Osteocyte (in vitro differentiated cells): ENCODE results near the gene CIBAR2. TPM values are rescaled to one million over a fixed set of nuclear protein-coding genes. Genes with fewer than 3 reads are reported as not detected.

Experiments used
- DNase-seq: peaks from one replicate; pipeline ENCODE4 v3.0.0; 2021; ENCODE audit warnings: mixed read lengths; ENCODE audit not compliant: unreplicated experiment; ENCODE audit errors: extremely low spot score
- H3K27ac Mint-ChIP-seq: one replicate; pipeline ENCODE4 v1.8.0; 2021; ENCODE audit warnings: mild to moderate bottlenecking, mixed read lengths; ENCODE audit not compliant: unreplicated experiment
- H3K27me3 Mint-ChIP-seq: one replicate; pipeline ENCODE4 v1.8.0; 2021; ENCODE audit warnings: mixed read lengths; ENCODE audit not compliant: unreplicated experiment
- H3K36me3 Mint-ChIP-seq: one replicate; pipeline ENCODE4 v1.8.0; 2021; ENCODE audit warnings: mixed read lengths; ENCODE audit not compliant: unreplicated experiment
- H3K4me1 Mint-ChIP-seq: one replicate; pipeline ENCODE4 v1.8.0; 2021; ENCODE audit warnings: mixed read lengths; ENCODE audit not compliant: unreplicated experiment
- H3K4me3 Mint-ChIP-seq: one replicate; pipeline ENCODE4 v1.8.0; 2021; ENCODE audit warnings: mild to moderate bottlenecking, moderate library complexity, mixed read lengths; ENCODE audit not compliant: unreplicated experiment
- H3K9me3 Mint-ChIP-seq: one replicate; pipeline ENCODE4 v1.8.0; 2021; ENCODE audit warnings: mixed read lengths; ENCODE audit not compliant: unreplicated experiment
- total RNA-seq: library from RNA; stranded (reverse); gene quantifications from 2 replicates; pipeline ENCODE4 v1.2.1, GENCODE V29; 2021
- TF ChIP-seq, protein P1 (sequence below): fragments of 200-600 bp; sonication (generic); IDR thresholded peaks from 2 replicates; pipeline ENCODE4 v1.5.0; 2021; ENCODE audit warnings: antibody characterized with exemption, mild to moderate bottlenecking, moderate library complexity

CIBAR2 gene
- total RNA-seq, 1 donor from 2014 or later, result not detected

DNA sequence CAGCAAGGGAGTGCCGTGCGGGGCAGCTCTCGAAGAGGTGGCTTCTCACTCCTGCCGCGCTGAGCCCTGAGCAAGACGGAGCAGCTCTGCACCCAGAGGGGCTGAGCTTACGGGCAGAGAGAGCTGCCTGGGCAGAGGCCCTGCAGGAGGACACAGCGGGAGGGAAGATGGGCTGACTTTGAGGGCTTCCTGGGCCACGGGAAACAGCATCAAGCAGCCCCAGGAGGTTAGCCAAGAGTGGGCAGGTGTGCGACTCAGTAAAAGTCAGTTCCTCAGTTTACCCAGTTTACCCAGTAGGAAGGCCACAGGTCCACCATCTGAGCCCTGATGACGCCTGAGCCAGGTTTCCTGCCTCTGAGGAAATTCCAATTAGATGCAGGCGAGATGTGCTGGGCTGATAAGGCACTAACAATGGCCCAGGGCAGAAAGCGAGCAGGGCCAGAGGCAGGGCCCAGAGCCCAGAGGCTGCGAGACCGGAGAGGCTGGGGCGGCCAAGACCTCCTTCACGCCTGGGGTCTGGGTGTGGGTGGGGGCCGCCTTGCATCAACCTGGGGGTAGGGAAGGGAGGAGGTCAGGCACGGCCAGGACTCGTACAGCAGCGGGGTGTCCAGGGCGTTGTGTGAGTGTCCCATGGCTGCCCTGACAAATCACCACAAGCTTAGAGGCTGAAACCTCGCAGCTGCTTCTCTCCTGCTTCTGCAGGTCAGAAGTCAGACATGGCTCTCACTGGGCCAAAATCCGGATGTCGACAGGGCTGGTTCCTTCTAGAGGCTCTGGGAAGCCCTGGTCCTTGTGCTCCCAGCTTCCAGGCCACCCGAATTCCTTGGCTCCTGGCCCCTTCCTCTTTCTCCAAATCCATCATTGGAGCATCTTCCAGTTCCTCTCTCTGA, 32.0 kb upstream of the CIBAR2 start:
- Mint-ChIP-seq H3K36me3 (no peaks in the 10 kb centered on the region), H3K27ac (no peak overlapping the region), H3K9me3 (no peaks in the 10 kb centered on the region), H3K4me3 (no peak overlapping the region), H3K4me1 (peaks cover 27% of the 10 kb centered on the region), H3K27me3 (no peaks in the 10 kb centered on the region)
- DNase-seq, result no peak
- TF ChIP-seq, protein P1, sequence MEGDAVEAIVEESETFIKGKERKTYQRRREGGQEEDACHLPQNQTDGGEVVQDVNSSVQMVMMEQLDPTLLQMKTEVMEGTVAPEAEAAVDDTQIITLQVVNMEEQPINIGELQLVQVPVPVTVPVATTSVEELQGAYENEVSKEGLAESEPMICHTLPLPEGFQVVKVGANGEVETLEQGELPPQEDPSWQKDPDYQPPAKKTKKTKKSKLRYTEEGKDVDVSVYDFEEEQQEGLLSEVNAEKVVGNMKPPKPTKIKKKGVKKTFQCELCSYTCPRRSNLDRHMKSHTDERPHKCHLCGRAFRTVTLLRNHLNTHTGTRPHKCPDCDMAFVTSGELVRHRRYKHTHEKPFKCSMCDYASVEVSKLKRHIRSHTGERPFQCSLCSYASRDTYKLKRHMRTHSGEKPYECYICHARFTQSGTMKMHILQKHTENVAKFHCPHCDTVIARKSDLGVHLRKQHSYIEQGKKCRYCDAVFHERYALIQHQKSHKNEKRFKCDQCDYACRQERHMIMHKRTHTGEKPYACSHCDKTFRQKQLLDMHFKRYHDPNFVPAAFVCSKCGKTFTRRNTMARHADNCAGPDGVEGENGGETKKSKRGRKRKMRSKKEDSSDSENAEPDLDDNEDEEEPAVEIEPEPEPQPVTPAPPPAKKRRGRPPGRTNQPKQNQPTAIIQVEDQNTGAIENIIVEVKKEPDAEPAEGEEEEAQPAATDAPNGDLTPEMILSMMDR, result no peak

DNA sequence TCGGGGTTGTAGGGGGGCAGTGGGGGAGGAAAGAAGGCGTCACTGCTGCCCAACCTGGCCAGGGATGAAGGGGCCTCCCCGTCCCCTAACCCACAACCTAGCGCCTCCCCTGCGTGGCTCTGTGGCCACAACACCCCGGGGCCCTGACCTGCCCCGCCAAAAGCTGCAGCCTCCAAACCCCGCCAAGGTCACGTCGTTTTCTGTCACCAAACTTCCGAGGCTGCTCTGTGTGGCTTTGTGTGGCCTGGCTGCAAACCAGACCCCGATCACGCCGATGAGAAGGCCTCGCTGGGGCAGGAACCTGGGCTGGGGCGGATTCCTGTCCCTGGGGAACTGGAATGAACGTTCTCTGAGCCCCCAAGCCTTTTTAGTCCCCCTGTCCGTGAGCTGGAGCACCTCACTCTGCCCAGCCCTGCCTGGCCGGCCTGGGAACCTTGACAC, 30.5 kb upstream of the CIBAR2 start:
- TF ChIP-seq, protein P1, result no peak
- DNase-seq, result no peak
- peaks cover 28% of the 10 kb centered on the region for H3K4me1 Mint-ChIP-seq
- H3K4me3 Mint-ChIP-seq, result no peak overlapping the region
- no peak overlapping the region for H3K27ac Mint-ChIP-seq
- H3K36me3 Mint-ChIP-seq, result no peaks in the 10 kb centered on the region
- no peaks in the 10 kb centered on the region for H3K27me3 Mint-ChIP-seq
- H3K9me3 Mint-ChIP-seq, result no peaks in the 10 kb centered on the region

DNA sequence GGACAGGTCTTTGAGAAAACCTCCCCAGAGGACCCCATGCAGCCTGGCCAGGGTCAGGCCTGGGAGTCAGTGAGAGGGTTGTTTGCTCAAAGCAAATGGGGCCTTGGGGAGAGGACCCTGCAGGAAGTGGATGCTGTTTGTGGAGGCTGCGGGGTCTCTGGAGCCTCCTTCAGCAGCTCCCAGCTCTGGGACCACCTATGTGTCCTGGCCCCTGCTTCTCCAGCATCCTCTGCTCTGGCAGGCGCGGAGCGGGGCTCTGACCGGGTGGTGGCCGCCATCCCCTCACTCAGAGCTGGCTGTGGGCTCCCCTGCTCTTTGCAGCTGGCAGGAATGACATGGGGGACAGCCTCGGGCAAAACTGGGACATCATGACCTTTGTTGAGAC, 29.8 kb upstream of the CIBAR2 start:
- no peaks in the 10 kb centered on the region for H3K9me3 Mint-ChIP-seq
- peaks cover 29% of the 10 kb centered on the region for H3K4me1 Mint-ChIP-seq
- no peak overlapping the region for H3K4me3 Mint-ChIP-seq
- no peaks in the 10 kb centered on the region for H3K27me3 Mint-ChIP-seq
- TF ChIP-seq, protein P1, result no peak
- H3K36me3 Mint-ChIP-seq, result no peaks in the 10 kb centered on the region
- no peak for DNase-seq
- no peak overlapping the region for H3K27ac Mint-ChIP-seq

DNA sequence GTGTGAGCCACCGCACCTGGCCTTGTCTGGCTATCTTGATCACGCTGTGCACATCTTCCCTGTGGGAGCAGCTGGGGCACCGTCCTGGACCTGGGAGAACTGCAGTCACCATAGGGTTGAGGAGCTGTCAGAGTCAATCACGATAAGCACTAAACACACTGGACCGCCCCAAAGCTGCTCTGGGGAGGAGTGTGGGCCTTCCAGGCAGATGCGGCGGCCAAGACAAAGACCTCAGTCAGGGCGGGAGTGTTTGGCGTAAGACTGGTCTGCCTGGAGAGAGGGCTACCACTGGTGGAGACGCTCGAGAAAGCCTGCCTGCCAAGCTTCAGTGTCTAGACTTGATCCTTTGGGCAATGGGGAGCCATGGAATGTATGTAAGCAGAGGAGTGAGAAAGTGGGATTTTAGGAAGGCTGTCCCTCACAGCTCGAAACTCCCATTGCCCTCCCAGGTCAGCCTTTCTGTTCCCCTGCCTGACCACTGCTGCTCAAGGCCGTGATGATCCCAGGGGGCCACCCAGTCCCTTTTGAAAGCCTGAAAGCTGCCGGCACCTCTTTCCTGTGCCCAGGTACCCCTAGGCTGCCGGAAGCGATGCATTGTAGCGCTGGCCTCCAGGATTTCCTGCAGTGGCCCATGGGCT, 29.3 kb upstream of the CIBAR2 start:
- Mint-ChIP-seq H3K9me3 (no peaks in the 10 kb centered on the region), H3K4me3 (no peak overlapping the region), H3K4me1 (peaks cover 27% of the 10 kb centered on the region), H3K27me3 (no peaks in the 10 kb centered on the region), H3K27ac (no peak overlapping the region), H3K36me3 (no peaks in the 10 kb centered on the region)
- TF ChIP-seq, protein P1, result no peak
- no peak for DNase-seq

DNA sequence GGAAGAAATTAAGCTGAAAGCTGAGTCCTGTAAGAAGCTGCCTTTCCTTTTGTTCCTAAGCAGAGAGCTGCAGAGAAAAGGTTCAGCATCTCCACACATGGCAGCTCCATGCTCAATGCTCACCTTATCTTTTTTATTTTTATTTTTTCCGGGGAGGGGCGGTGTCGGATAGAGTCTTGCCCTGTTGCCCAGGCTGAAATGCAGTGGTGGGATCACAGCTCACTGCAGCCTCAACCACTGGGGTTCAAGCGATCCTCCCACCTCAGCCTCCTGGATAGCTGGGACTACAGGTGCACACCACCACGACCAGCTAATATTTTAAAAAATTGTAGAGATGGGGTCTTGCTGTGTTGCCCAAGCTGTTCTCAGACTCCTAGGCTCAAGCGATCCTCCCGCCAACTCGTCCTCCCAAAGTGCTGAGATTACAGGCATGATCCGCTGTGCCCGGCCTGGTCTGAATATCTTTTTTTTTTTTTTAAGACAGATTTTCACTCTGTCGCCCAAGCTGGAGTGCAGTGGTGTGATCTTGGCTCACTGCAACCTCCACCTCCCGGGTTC, 28.3 kb upstream of the CIBAR2 start:
- DNase-seq, result no peak
- Mint-ChIP-seq H3K4me1 (peaks cover 28% of the 10 kb centered on the region), H3K4me3 (no peak overlapping the region), H3K9me3 (no peaks in the 10 kb centered on the region), H3K36me3 (no peaks in the 10 kb centered on the region), H3K27ac (no peak overlapping the region), H3K27me3 (no peaks in the 10 kb centered on the region)
- TF ChIP-seq, protein P1, result no peak
